Stomach (tissue), 9 donors: ENCODE measurements around the gene GRAMD1B. TPM values are rescaled to one million over a fixed set of nuclear protein-coding genes. Genes with fewer than 3 reads are reported as not detected.

Experiments
- DNase-seq, 2 donors: peaks; one replicate each; pipeline versions ENCODE4 v3.0.0 to v3.0.0-alpha.2; 2013 to 2019
- H3K27ac ChIP-seq, 5 donors: fragments of 200-600 bp in 4 of 5; sonication (generic) in 4 of 5; one replicate each; pipeline ENCODE4 v1.5.1; 2013 to 2019; ENCODE audit warnings: mild to moderate bottlenecking in 1 of 5, moderate library complexity in 1 of 5
- H3K27me3 ChIP-seq, 3 donors: fragments of 200-600 bp; sonication (generic); one replicate each; pipeline ENCODE4 v1.5.1; 2017 to 2019; ENCODE audit warnings: mixed run types in 1 of 3
- H3K36me3 ChIP-seq, 4 donors: fragments of 200-600 bp; sonication (generic); 1 replicate in 3 of 4; 2 replicates in 1 of 4; pipeline ENCODE4 v1.5.1; 2016 to 2019
- H3K4me1 ChIP-seq, 4 donors: fragments of 200-600 bp; sonication (generic); one replicate each; pipeline ENCODE4 v1.5.1; 2016 to 2019
- H3K4me3 ChIP-seq, 4 donors: fragments of 200-600 bp; sonication (generic) in 3 of 4; one replicate each; pipeline ENCODE4 v1.5.1; 2016 to 2019; ENCODE audit warnings: mild to moderate bottlenecking in 1 of 4
- H3K9me3 ChIP-seq, 4 donors: fragments of 200-600 bp; sonication (generic); one replicate each; pipeline ENCODE4 v1.5.1; 2016 to 2019
- EP300 ChIP-seq: sonication (generic); formaldehyde crosslinking; IDR thresholded peaks from one replicate; pipeline ENCODE4 v1.6.1; 2017; ENCODE audit warnings: antibody characterized with exemption
- POLR2A ChIP-seq, 4 donors: fragments of 450-650 bp; IDR thresholded peaks; one replicate each; pipeline ENCODE4 v1.6.1; 2016; ENCODE audit warnings: antibody characterized with exemption in 4 of 4, control low read depth in 2 of 4, mild to moderate bottlenecking in 1 of 4, moderate library complexity in 1 of 4
- POLR2AphosphoS5 ChIP-seq, 3 donors: sonication (generic); formaldehyde crosslinking; IDR thresholded peaks; one replicate each; pipeline ENCODE4 v1.6.1; 2016; ENCODE audit warnings: antibody characterized with exemption in 3 of 3
- WGBS, 5 donors: extraction: QIAGEN DNeasy Blood & Tissue Kit in 3 of 5; methylation state at CpG; one replicate each; pipeline versions ENCODE4 v1.1.5 to v1.1.7; 2013 to 2018; 5-methylcytosine and 5-hydroxymethylcytosine counted together
- intact Hi-C: fragments of 100-400 bp; cut with DNase I; formaldehyde crosslinking; loops from one replicate; pipeline ENCODE4 v1.15.1; 2023; ENCODE audit warnings: low total_unique reads
- polyA plus RNA-seq, 3 donors: library from polyadenylated mRNA; stranded (reverse); fragments of 200-250 nt; gene quantifications; one replicate each; pipeline ENCODE4 v1.2.3, GENCODE V29; 2013
- total RNA-seq, 5 donors: library from RNA; depleted of rRNA; stranded (reverse); fragments of >200 nt; gene quantifications; one replicate each; pipeline versions ENCODE4 v1.1.0 to v1.2.3, GENCODE V29; 2014 to 2016
- TF ChIP-seq, protein P1 (sequence below), 7 experiments: fragments of 450-650 bp in 4 of 7; fragments of 200-600 bp in 3 of 7; sonication (generic) in 3 of 7; IDR thresholded peaks; one replicate each; pipeline ENCODE4 v1.5.1; 2016 to 2019; ENCODE audit warnings: antibody characterized with exemption in 7 of 7, control low read depth in 2 of 7, mild to moderate bottlenecking in 1 of 7
- donor health status: healthy with polysubstance abuse.
- donor health status: Bipolar disorder and iron deficiency.
- donor health status: healthy.

The GRAMD1B gene
- total and polyA plus RNA-seq, 8 donors, result 0.58 to 39.7 (median 12.2) TPM

DNA sequence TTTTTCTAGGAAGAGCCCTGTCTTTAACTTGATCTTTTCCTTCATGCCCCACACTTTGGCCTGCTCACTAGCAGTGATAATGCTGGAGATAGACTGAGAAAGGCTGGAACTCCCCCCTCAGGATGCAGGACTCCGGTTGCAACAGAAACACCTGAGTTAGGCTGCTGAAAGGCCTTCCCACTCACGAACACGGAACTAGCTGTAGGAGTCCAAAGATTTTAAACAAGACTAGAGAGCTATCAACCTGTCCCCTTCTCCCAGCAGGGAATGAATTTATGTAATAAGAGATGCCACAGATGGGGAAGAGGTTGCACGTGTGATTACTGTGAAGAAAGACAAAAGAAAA is 211.4 kb downstream of the GRAMD1B start:
- Histone ChIP-seq H3K4me1 (peaks cover 0 to 6% (median 2%) of the 10 kb centered on the region in 4 donors), H3K36me3 (no peaks in the 10 kb centered on the region), H3K4me3 (no peak overlapping the region), H3K9me3 (no peaks in the 10 kb centered on the region), H3K27me3 (peaks cover 0 to 28% (median 5%) of the 10 kb centered on the region in 3 donors), H3K27ac (no peak overlapping the region)
- no peak for DNase-seq
- intact Hi-C loops, result no loop called here
- WGBS, 5 donors, result 60 to 74% (median 67%) methylated on average over 4 of the region's 4 CpGs
- TF ChIP-seq, protein P1, sequence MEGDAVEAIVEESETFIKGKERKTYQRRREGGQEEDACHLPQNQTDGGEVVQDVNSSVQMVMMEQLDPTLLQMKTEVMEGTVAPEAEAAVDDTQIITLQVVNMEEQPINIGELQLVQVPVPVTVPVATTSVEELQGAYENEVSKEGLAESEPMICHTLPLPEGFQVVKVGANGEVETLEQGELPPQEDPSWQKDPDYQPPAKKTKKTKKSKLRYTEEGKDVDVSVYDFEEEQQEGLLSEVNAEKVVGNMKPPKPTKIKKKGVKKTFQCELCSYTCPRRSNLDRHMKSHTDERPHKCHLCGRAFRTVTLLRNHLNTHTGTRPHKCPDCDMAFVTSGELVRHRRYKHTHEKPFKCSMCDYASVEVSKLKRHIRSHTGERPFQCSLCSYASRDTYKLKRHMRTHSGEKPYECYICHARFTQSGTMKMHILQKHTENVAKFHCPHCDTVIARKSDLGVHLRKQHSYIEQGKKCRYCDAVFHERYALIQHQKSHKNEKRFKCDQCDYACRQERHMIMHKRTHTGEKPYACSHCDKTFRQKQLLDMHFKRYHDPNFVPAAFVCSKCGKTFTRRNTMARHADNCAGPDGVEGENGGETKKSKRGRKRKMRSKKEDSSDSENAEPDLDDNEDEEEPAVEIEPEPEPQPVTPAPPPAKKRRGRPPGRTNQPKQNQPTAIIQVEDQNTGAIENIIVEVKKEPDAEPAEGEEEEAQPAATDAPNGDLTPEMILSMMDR (IDR thresholded peaks at IDR 0.05), result no peak
- TF ChIP-seq EP300, result no peak

DNA sequence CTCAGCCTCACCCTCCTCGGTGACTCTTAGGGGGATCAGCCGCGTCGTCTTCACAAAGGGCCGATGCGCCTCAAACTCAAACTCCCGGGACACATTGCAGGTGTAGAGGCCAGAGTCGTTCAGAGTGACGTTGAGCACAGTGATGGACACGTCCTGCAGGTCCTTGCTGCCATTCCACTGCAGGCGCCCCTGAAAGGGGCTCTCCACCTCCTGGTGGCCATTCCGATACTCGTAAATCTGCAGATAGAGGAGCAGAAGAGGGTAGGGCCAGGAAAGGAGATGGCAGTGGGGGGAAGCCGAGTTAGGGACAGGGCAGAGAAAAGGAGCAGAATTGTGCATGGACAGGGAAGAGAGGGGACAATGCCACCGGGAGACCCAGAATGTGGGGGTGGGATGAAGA is 212.4 kb downstream of the GRAMD1B start:
- H3K27me3 ChIP-seq, result peaks cover 0 to 28% (median 5%) of the 10 kb centered on the region in 3 donors
- intact Hi-C loops, result no loop called here

DNA sequence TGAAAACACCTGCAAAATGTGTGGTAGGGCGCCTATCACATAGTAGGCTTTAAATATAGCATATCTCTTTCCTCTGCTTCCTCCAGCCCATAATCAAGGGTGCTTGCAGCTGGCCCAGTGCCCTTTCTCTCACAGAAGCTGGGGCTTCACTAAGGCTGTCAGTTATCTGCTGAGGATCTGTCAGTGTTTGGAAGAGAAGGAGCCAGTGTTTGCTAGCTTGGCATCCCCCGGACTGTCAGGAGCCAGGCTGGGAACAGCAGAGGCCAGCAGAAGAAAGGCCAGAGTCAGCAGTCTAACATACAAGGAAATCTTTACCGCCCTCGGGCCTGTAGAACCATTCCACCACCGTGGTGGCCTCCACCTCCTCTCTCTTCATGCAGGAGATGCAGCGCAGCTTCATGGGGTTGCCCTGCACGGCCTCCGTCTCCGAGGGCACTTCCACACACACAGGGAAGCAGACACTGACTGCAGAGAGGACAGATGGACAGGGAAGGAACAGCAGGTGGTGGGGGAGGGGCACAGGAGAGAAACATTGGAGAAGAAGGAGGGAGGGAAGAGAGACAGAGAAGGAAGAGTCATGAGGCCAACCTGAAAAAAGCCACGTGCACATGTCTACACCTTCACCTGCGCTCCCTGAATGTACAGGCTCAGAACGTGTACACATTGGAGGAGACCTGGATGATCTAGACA is 215.4 kb downstream of the GRAMD1B start:
- DNase-seq, result no peak
- Histone ChIP-seq H3K36me3 (no peaks in the 10 kb centered on the region), H3K4me3 (no peak overlapping the region), H3K27ac (no peak overlapping the region), H3K4me1 (peaks cover 0 to 6% (median 2%) of the 10 kb centered on the region in 4 donors), H3K27me3 (peaks cover 0 to 27% (median 5%) of the 10 kb centered on the region in 3 donors), H3K9me3 (no peaks in the 10 kb centered on the region)
- 66 to 81% (median 76%) methylated on average over 12 of the region's 12 CpGs for WGBS, 5 donors
- TF ChIP-seq, protein P1 (IDR thresholded peaks at IDR 0.05), result no peak
- TF ChIP-seq EP300 (no peak), POLR2A (IDR thresholded peaks at IDR 0.05) (no peak), POLR2AphosphoS5 (IDR thresholded peaks at IDR 0.05) (no peak)
- intact Hi-C loops, result no loop called here

More for the DNA sequence above, 212.4 kb downstream of the GRAMD1B start:
- DNase-seq, result no peak
- Histone ChIP-seq H3K4me3 (no peak overlapping the region), H3K36me3 (no peaks in the 10 kb centered on the region), H3K4me1 (peaks cover 0 to 6% (median 2%) of the 10 kb centered on the region in 4 donors), H3K27ac (no peak overlapping the region), H3K9me3 (no peaks in the 10 kb centered on the region)
- TF ChIP-seq EP300 (no peak), POLR2AphosphoS5 (IDR thresholded peaks at IDR 0.05) (no peak), POLR2A (IDR thresholded peaks at IDR 0.05) (no peak)
- TF ChIP-seq, protein P1 (IDR thresholded peaks at IDR 0.05), result no peak
- 85 to 92% (median 87%) methylated on average over 15 of the region's 15 CpGs for WGBS, 5 donors

DNA sequence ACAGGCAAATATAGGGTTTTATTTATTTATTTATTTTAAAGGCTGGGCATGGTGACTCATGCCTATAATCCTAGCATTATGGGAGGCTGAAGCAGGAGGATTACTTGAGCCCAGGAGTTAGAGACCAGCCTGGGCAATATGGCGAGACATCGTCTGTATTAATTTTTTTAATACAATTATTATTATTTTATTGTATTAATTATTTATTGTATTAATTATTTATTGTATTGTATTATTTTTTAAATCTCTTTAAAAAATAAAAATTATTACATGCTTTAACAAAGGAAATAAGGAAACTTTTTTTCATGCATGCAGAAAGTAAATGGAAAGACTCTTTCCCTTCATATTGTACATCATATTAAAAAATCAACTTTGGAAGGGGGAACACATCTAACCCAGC is 220.8 kb downstream of the GRAMD1B start:
- intact Hi-C loops, result no loop called here
- WGBS, 5 donors, result 89 to 97% (median 95%) methylated on average over 2 of the region's 2 CpGs
- Histone ChIP-seq H3K4me1 (peaks cover 9 to 22% (median 19%) of the 10 kb centered on the region in 4 donors), H3K4me3 (no peak overlapping the region), H3K27ac (no peak overlapping the region), H3K27me3 (peaks cover 0 to 67% (median 28%) of the 10 kb centered on the region in 3 donors), H3K36me3 (no peaks in the 10 kb centered on the region), H3K9me3 (no peaks in the 10 kb centered on the region)
- DNase-seq, result no peak
- TF ChIP-seq, protein P1 (IDR thresholded peaks at IDR 0.05), result no peak
- TF ChIP-seq EP300, result no peak
- TF ChIP-seq POLR2AphosphoS5 (IDR thresholded peaks at IDR 0.05), result no peak
- TF ChIP-seq POLR2A (IDR thresholded peaks at IDR 0.05), result no peak
